Mesenchymal stem cell (in vitro differentiated cells and primary cell): ENCODE data around the gene CEP350.
"Not testable (repeated sequence)": the region's sequence is repeated elsewhere in the genome, so short reads cannot be mapped to it uniquely, and the experiment has no call there.

Experiments used
- DNase-seq: peaks from one replicate; pipeline ENCODE4 v3.0.0-alpha.2; 2013
- H2AFZ ChIP-seq: one replicate; pipeline ENCODE4 v1.6.1; 2013; ENCODE audit warnings: low read depth, mild to moderate bottlenecking, control low read depth, inconsistent platforms, low read length, moderate library complexity
- H2AK5ac ChIP-seq: 2 replicates; pipeline ENCODE4 v1.6.1; 2013; ENCODE audit warnings: low read length, moderate library complexity, mild to moderate bottlenecking, inconsistent platforms; ENCODE audit not compliant: severe bottlenecking
- H2BK120ac ChIP-seq: one replicate; pipeline ENCODE4 v1.6.1; 2013; ENCODE audit warnings: low read depth, mild to moderate bottlenecking, inconsistent platforms, low read length, moderate library complexity
- H2BK12ac ChIP-seq, 2 experiments: one replicate each; pipeline ENCODE4 v1.6.1; 2013; ENCODE audit warnings: inconsistent platforms in 2 of 2, low read length in 2 of 2, mild to moderate bottlenecking in 2 of 2, moderate library complexity in 2 of 2, control low read depth in 1 of 2
- H2BK15ac ChIP-seq: one replicate; pipeline ENCODE4 v1.6.1; 2013; ENCODE audit warnings: mild to moderate bottlenecking, low read depth, inconsistent platforms; ENCODE audit not compliant: poor library complexity, severe bottlenecking
- H2BK5ac ChIP-seq: 2 replicates; pipeline ENCODE4 v1.6.1; 2013; ENCODE audit warnings: low read depth, mild to moderate bottlenecking, low read length, control low read depth, inconsistent platforms; ENCODE audit not compliant: poor library complexity, severe bottlenecking
- H3K14ac ChIP-seq, 2 experiments: one replicate each; pipeline ENCODE4 v1.6.1; 2013; ENCODE audit warnings: inconsistent platforms in 2 of 2, low read length in 2 of 2, control low read depth in 1 of 2, mild to moderate bottlenecking in 1 of 2, moderate library complexity in 1 of 2
- H3K18ac ChIP-seq, 2 experiments: one replicate each; pipeline ENCODE4 v1.6.1; 2013; ENCODE audit warnings: inconsistent platforms in 2 of 2, low read length in 2 of 2, control low read depth in 1 of 2, low read depth in 1 of 2, mild to moderate bottlenecking in 1 of 2
- H3K23ac ChIP-seq, 2 experiments: one replicate each; pipeline ENCODE4 v1.6.1; 2013; ENCODE audit warnings: inconsistent platforms in 2 of 2, low read length in 2 of 2, mild to moderate bottlenecking in 2 of 2, moderate library complexity in 2 of 2, control low read depth in 1 of 2
- H3K27ac ChIP-seq: 2 replicates; pipeline ENCODE4 v1.5.1; 2013; ENCODE audit warnings: mild to moderate bottlenecking, moderate library complexity, low read length, control low read depth, inconsistent platforms; ENCODE audit not compliant: poor library complexity, severe bottlenecking
- H3K27me3 ChIP-seq, 2 experiments: 2 replicates each; pipeline versions ENCODE4 v1.6.1 to v1.7.0; 2013; ENCODE audit warnings: low read length in 2 of 2, mild to moderate bottlenecking in 2 of 2, moderate library complexity in 2 of 2, control low read depth in 1 of 2, inconsistent platforms in 1 of 2; ENCODE audit not compliant: control insufficient read depth in 1 of 2, insufficient read depth in 1 of 2
- H3K36me3 ChIP-seq, 2 experiments: 2 replicates each; pipeline versions ENCODE4 v1.6.1 to v1.7.0; 2013; ENCODE audit warnings: low read length in 2 of 2, control low read depth in 1 of 2, inconsistent platforms in 1 of 2, low read depth in 1 of 2, mild to moderate bottlenecking in 1 of 2; ENCODE audit not compliant: insufficient read depth in 2 of 2, control insufficient read depth in 1 of 2
- H3K4ac ChIP-seq, 2 experiments: one replicate each; pipeline ENCODE4 v1.6.1; 2013; ENCODE audit warnings: inconsistent platforms in 2 of 2, low read length in 2 of 2, mild to moderate bottlenecking in 2 of 2, moderate library complexity in 2 of 2, control low read depth in 1 of 2, low read depth in 1 of 2
- H3K4me1 ChIP-seq: 2 replicates; pipeline ENCODE4 v1.6.1; 2013; ENCODE audit warnings: low read depth, low read length, control low read depth; ENCODE audit not compliant: control insufficient read depth, insufficient read depth
- H3K4me2 ChIP-seq: 2 replicates; pipeline ENCODE4 v1.6.1; 2013; ENCODE audit warnings: low read length, mild to moderate bottlenecking, inconsistent platforms; ENCODE audit not compliant: poor library complexity, severe bottlenecking
- H3K4me3 ChIP-seq, 2 experiments: 2 replicates each; pipeline versions ENCODE4 v1.5.1 to v1.7.0; 2013; ENCODE audit warnings: low read length in 2 of 2, mild to moderate bottlenecking in 2 of 2, control low read depth in 1 of 2, low read depth in 1 of 2; ENCODE audit not compliant: insufficient read depth in 1 of 2
- H3K79me1 ChIP-seq: replicated peaks from 2 replicates; pipeline ENCODE4 v1.6.1; 2013; ENCODE audit warnings: mild to moderate bottlenecking, control low read depth, low read length, inconsistent platforms; ENCODE audit not compliant: poor library complexity, severe bottlenecking
- H3K9ac ChIP-seq: 2 replicates; pipeline ENCODE4 v1.7.0; 2013; ENCODE audit warnings: mild to moderate bottlenecking, low read length, moderate library complexity
- H3K9me3 ChIP-seq: 2 replicates; pipeline ENCODE4 v1.7.0; 2013; ENCODE audit warnings: mild to moderate bottlenecking, low read length; ENCODE audit not compliant: control insufficient read depth
- H4K8ac ChIP-seq: one replicate; pipeline ENCODE4 v1.6.1; 2013; ENCODE audit warnings: inconsistent platforms, mild to moderate bottlenecking, low read length, moderate library complexity
- H4K91ac ChIP-seq: one replicate; pipeline ENCODE4 v1.6.1; 2013; ENCODE audit warnings: mild to moderate bottlenecking, low read length, inconsistent platforms
- WGBS: methylation state at CpG from one replicate; pipeline ENCODE4 v1.1.7; 2013; ENCODE audit warnings: mixed read lengths; 5-methylcytosine and 5-hydroxymethylcytosine counted together

The CEP350 gene

GRCh38 chr1:180003026-180003695, 48.6 kb downstream of the CEP350 start:
- no peak overlapping the region for H3K14ac ChIP-seq
- H3K23ac ChIP-seq = no peak overlapping the region
- H3K9ac ChIP-seq = no peak overlapping the region
- WGBS = 100% methylated on average over 1 of the region's 3 CpGs
- no peak overlapping the region for H2BK5ac ChIP-seq
- peaks cover 3 to 53% of the 10 kb centered on the region in 2 experiments for H3K36me3 ChIP-seq
- H2AK5ac ChIP-seq = no peak overlapping the region
- no peaks in the 10 kb centered on the region for H3K4me1 ChIP-seq
- no peak overlapping the region for H2BK120ac ChIP-seq
- H3K4me2 ChIP-seq = no peak overlapping the region
- peaks cover 1% of the 10 kb centered on the region for H3K79me1 ChIP-seq
- no peak overlapping the region for H3K27ac ChIP-seq
- H2AFZ ChIP-seq = no peak overlapping the region
- no peak overlapping the region for H4K8ac ChIP-seq
- DNase-seq = no peak
- H3K27me3 ChIP-seq = no peaks in the 10 kb centered on the region
- H3K9me3 ChIP-seq = peaks cover 2% of the 10 kb centered on the region
- no peak overlapping the region for H3K4ac ChIP-seq
- no peak overlapping the region for H3K4me3 ChIP-seq
- H3K18ac ChIP-seq = no peak overlapping the region
- no peak overlapping the region for H4K91ac ChIP-seq
- no peak overlapping the region for H2BK15ac ChIP-seq
- no peak overlapping the region for H2BK12ac ChIP-seq

GRCh38 chr1:180006762-180007161, 52.2 kb downstream of the CEP350 start:
- H4K8ac ChIP-seq, H3K23ac ChIP-seq, H2BK5ac ChIP-seq, H3K79me1 ChIP-seq, H3K27ac ChIP-seq, DNase-seq, H3K9me3 ChIP-seq, H3K9ac ChIP-seq, H3K4me1 ChIP-seq, H3K4ac ChIP-seq, H2AK5ac ChIP-seq, H3K14ac ChIP-seq, H4K91ac ChIP-seq, H2AFZ ChIP-seq, H2BK12ac ChIP-seq, H3K4me2 ChIP-seq, H2BK120ac ChIP-seq, H3K27me3 ChIP-seq, H2BK15ac ChIP-seq, H3K18ac ChIP-seq, H3K4me3 ChIP-seq: not testable (repeated sequence)
- peaks cover 3 to 48% of the 10 kb centered on the region in 2 experiments for H3K36me3 ChIP-seq
- no CpG with 5 or more reads among the region's 1 CpG for WGBS

- H3K4ac ChIP-seq = no peak overlapping the region
- no peak overlapping the region for H2AK5ac ChIP-seq
- H3K23ac ChIP-seq = no peak overlapping the region
- no peak for DNase-seq
- WGBS = 98% methylated on average over 1 of the region's 1 CpG
- no peak overlapping the region for H3K27ac ChIP-seq
- H3K36me3 ChIP-seq = peaks cover 8 to 87% of the 10 kb centered on the region in 2 experiments
- H2AFZ ChIP-seq = no peak overlapping the region
- no peak overlapping the region for H3K4me3 ChIP-seq
- no peaks in the 10 kb centered on the region for H3K9me3 ChIP-seq
- H4K91ac ChIP-seq = no peak overlapping the region
- H2BK120ac ChIP-seq = no peak overlapping the region
- H3K4me2 ChIP-seq = no peak overlapping the region
- H3K4me1 ChIP-seq = no peaks in the 10 kb centered on the region
- H2BK5ac ChIP-seq = no peak overlapping the region
- no peak overlapping the region for H4K8ac ChIP-seq
- H2BK15ac ChIP-seq = no peak overlapping the region
- no peak overlapping the region for H3K14ac ChIP-seq
- no peak overlapping the region for H3K9ac ChIP-seq
- H3K27me3 ChIP-seq = no peaks in the 10 kb centered on the region
- H3K18ac ChIP-seq = no peak overlapping the region
- H2BK12ac ChIP-seq = no peak overlapping the region
- peaks cover 11% of the 10 kb centered on the region for H3K79me1 ChIP-seq
Measured at GRCh38 chr1:180020017-180020416, 65.4 kb downstream of the CEP350 start.

GRCh38 chr1:180026556-180026955, 71.9 kb downstream of the CEP350 start:
- no peak overlapping the region for H2AFZ ChIP-seq
- H3K18ac ChIP-seq = no peak overlapping the region
- WGBS = 60% methylated on average over 1 of the region's 3 CpGs
- no peak overlapping the region for H2BK120ac ChIP-seq
- no peak overlapping the region for H3K23ac ChIP-seq
- H3K4me1 ChIP-seq = peaks cover 3% of the 10 kb centered on the region
- no peak overlapping the region for H3K14ac ChIP-seq
- H3K9ac ChIP-seq = no peak overlapping the region
- H2BK5ac ChIP-seq = no peak overlapping the region
- no peaks in the 10 kb centered on the region for H3K27me3 ChIP-seq
- no peak overlapping the region for H4K8ac ChIP-seq
- no peak overlapping the region for H2BK15ac ChIP-seq
- peaks cover 3 to 60% of the 10 kb centered on the region in 2 experiments for H3K36me3 ChIP-seq
- H3K4ac ChIP-seq = no peak overlapping the region
- H3K4me3 ChIP-seq = no peak overlapping the region
- no peak overlapping the region for H3K27ac ChIP-seq
- DNase-seq = no peak
- H4K91ac ChIP-seq = no peak overlapping the region
- H3K79me1 ChIP-seq = peaks cover 4% of the 10 kb centered on the region
- no peak overlapping the region for H2BK12ac ChIP-seq
- no peaks in the 10 kb centered on the region for H3K9me3 ChIP-seq
- no peak overlapping the region for H3K4me2 ChIP-seq
- no peak overlapping the region for H2AK5ac ChIP-seq
